ENCODE data around the gene MAPT.

- TF ChIP-seq POLR2AphosphoS5 (IDR thresholded peaks at IDR 0.05) (no peak), CTCF (IDR thresholded peaks at IDR 0.05) (no peak)
These were observed 153.0 kb downstream of the MAPT start for GRCh38 chr17:46047398-46047797.
